ENCODE results near the gene ZBTB20.

DNA sequence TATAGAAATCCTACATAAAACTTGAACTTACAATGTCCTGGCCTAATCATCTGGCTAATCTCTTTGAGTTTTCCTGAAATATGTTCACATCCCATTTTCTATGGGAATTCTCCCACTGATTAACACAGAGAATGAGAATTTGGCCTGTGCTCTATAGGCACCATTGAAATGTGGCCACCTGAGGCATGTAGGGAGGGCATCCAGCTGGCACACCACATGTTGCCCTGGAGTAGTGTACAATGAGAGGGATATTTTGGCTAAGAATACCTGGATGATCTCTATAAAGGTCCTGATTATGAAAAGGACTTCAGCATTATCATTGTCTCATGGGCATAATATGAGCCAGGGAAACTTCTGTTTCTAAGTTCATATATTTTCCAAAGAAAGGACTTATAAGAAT lies 324.0 kb downstream of the ZBTB20 start:
- TF ChIP-seq, protein P1, sequence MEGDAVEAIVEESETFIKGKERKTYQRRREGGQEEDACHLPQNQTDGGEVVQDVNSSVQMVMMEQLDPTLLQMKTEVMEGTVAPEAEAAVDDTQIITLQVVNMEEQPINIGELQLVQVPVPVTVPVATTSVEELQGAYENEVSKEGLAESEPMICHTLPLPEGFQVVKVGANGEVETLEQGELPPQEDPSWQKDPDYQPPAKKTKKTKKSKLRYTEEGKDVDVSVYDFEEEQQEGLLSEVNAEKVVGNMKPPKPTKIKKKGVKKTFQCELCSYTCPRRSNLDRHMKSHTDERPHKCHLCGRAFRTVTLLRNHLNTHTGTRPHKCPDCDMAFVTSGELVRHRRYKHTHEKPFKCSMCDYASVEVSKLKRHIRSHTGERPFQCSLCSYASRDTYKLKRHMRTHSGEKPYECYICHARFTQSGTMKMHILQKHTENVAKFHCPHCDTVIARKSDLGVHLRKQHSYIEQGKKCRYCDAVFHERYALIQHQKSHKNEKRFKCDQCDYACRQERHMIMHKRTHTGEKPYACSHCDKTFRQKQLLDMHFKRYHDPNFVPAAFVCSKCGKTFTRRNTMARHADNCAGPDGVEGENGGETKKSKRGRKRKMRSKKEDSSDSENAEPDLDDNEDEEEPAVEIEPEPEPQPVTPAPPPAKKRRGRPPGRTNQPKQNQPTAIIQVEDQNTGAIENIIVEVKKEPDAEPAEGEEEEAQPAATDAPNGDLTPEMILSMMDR (IDR thresholded peaks at IDR 0.05; ENCODE audit: low read length), result no peak
- TF ChIP-seq EZH2 (optimal IDR thresholded peaks at IDR 0.05; ENCODE audit: low read depth, low read length), result no peak
- TF ChIP-seq EZH2phosphoT487 (IDR thresholded peaks at IDR 0.05; ENCODE audit: low read length), result no peak

Data from MM.1S (cell line).